HepG2 (cell line): ENCODE data around the gene CDC37. TPM values are rescaled to one million over a fixed set of nuclear protein-coding genes. Genes with fewer than 3 reads are reported as not detected.
A peak's percentile ranks its signal among the peaks of the same experiment; 100 is the strongest.

Experiments used
- ASH2L ChIP-seq: fragments of 300-600, 200-600 bp; sonication (generic); IDR thresholded peaks from 2 replicates; pipeline ENCODE4 v1.7.0; 2017; ENCODE audit warnings: low read depth, mild to moderate bottlenecking, moderate library complexity, mixed read lengths, low read length; ENCODE audit not compliant: insufficient read length
- CSRNP1 ChIP-seq: sonication (generic); formaldehyde crosslinking; IDR thresholded peaks from 2 replicates; pipeline ENCODE4 v1.8.1; 2023; ENCODE audit warnings: mild to moderate bottlenecking, missing genetic modification reagents
- GABPA ChIP-seq, 2 experiments: IDR thresholded peaks; 2 replicates each; pipeline ENCODE4 v1.6.1; 2011 to 2016; ENCODE audit warnings: low read depth in 2 of 2, low read length in 1 of 2, missing biosample characterization in 1 of 2, missing genetic modification characterization in 1 of 2
- HCFC1 ChIP-seq: fragments of 150-350 bp; IDR thresholded peaks from 2 replicates; pipeline ENCODE4 v1.6.1; 2014; ENCODE audit warnings: low read depth, low read length
- IKZF4 ChIP-seq: sonication (generic); formaldehyde crosslinking; IDR thresholded peaks from 2 replicates; pipeline ENCODE4 v1.5.1; 2020; ENCODE audit warnings: borderline replicate concordance, mild to moderate bottlenecking, low read depth, missing genetic modification reagents; ENCODE audit errors: not compliant biosample characterization
- KMT2B ChIP-seq: IDR thresholded peaks from 2 replicates; pipeline ENCODE4 v1.6.1; 2016; ENCODE audit warnings: missing genetic modification reagents, missing compliant biosample characterization
- MTA1 ChIP-seq: sonication (generic); formaldehyde crosslinking; IDR thresholded peaks from 2 replicates; pipeline ENCODE4 v1.4.0; 2020; ENCODE audit warnings: missing genetic modification reagents, mild to moderate bottlenecking, borderline replicate concordance
- POLR2AphosphoS5 ChIP-seq: IDR thresholded peaks from 2 replicates; pipeline ENCODE4 v1.6.1; 2012; ENCODE audit warnings: low read depth, low read length
- RBAK ChIP-seq: sonication (generic); formaldehyde crosslinking; IDR thresholded peaks from 2 replicates; pipeline ENCODE4 v1.5.1; 2020; ENCODE audit warnings: mild to moderate bottlenecking, missing genetic modification reagents
- SKI ChIP-seq: fragments of 450-650 bp; IDR thresholded peaks from one replicate; pipeline ENCODE4 v1.6.1; 2018; ENCODE audit warnings: mild to moderate bottlenecking; ENCODE audit not compliant: partially characterized antibody
- ZBTB43 ChIP-seq: sonication (generic); formaldehyde crosslinking; conservative IDR thresholded peaks from 2 replicates; pipeline ENCODE4 v1.4.0; 2020; ENCODE audit warnings: missing genetic modification reagents
- ZNF331 ChIP-seq: sonication (generic); formaldehyde crosslinking; IDR thresholded peaks from 2 replicates; pipeline ENCODE4 v1.4.0; 2020; ENCODE audit warnings: missing genetic modification reagents
- ZNF530 ChIP-seq: sonication (generic); formaldehyde crosslinking; IDR thresholded peaks from 2 replicates; pipeline ENCODE4 v1.5.0; 2020; ENCODE audit warnings: low read depth, mild to moderate bottlenecking, missing genetic modification reagents
- ZNF678 ChIP-seq: sonication (generic); formaldehyde crosslinking; IDR thresholded peaks from 2 replicates; pipeline ENCODE4 v1.4.0; 2020; ENCODE audit warnings: mild to moderate bottlenecking, missing genetic modification reagents
- ZNF691 ChIP-seq: sonication (generic); formaldehyde crosslinking; IDR thresholded peaks from 2 replicates; pipeline ENCODE4 v1.4.0; 2020; ENCODE audit warnings: missing genetic modification reagents, low read depth, mild to moderate bottlenecking, borderline replicate concordance
- ZNF891 ChIP-seq: sonication (generic); formaldehyde crosslinking; IDR thresholded peaks from 2 replicates; pipeline ENCODE4 v1.5.0; 2020; ENCODE audit warnings: mild to moderate bottlenecking, missing genetic modification reagents
- polyA plus RNA-seq, 8 experiments: library from polyadenylated mRNA; depleted of rRNA in 3 of 8; stranded (reverse) in 7 of 8; unstranded in 1 of 8; fragments of >200 nt; fragmentation: Illumina TruSeq in 4 of 8; extraction: Trizol in 4 of 8; gene quantifications; 2 replicates each; pipeline versions ENCODE4 v1.2.1 to v1.2.3, GENCODE V29; 2011 to 2016; ENCODE audit warnings: low read depth in 4 of 8, missing spikeins in 1 of 8, mixed read lengths in 1 of 8; ENCODE audit not compliant: insufficient read depth in 1 of 8
- total RNA-seq, 5 experiments: library from RNA; depleted of rRNA; stranded (reverse); fragments of >200 nt; fragmentation: Illumina TruSeq; extraction: Trizol; gene quantifications; 2 replicates each; pipeline ENCODE4 v1.2.3, GENCODE V29; 2016; ENCODE audit warnings: low read depth in 1 of 5
- TF ChIP-seq, protein P1 (sequence below): sonication (generic); formaldehyde crosslinking; IDR thresholded peaks from 2 replicates; pipeline ENCODE4 v1.5.1; 2020; ENCODE audit warnings: mild to moderate bottlenecking, missing genetic modification reagents, moderate library complexity
- TF ChIP-seq, protein P2 (sequence below): sonication (generic); formaldehyde crosslinking; IDR thresholded peaks from 2 replicates; pipeline ENCODE4 v1.4.0; 2020; ENCODE audit warnings: missing genetic modification reagents, borderline replicate concordance

The CDC37 gene
- total and polyA plus RNA-seq, 2 of the 13 experiments (the other 11 are each of a cell fraction or from before 2014, with no cell fraction given): 158 to 177 TPM

GRCh38 chr19:10380313-10381102 lies 22.8 kb downstream of the CDC37 start, which contains the start of gene TYK2 (continued):
- 0 out of 2 replicates have a peak, but pooled peaks have one; percentile 33 for TF ChIP-seq MTA1 (CRISPR knock-in tag)
- no peak for TF ChIP-seq SKI
- TF ChIP-seq, protein P1, sequence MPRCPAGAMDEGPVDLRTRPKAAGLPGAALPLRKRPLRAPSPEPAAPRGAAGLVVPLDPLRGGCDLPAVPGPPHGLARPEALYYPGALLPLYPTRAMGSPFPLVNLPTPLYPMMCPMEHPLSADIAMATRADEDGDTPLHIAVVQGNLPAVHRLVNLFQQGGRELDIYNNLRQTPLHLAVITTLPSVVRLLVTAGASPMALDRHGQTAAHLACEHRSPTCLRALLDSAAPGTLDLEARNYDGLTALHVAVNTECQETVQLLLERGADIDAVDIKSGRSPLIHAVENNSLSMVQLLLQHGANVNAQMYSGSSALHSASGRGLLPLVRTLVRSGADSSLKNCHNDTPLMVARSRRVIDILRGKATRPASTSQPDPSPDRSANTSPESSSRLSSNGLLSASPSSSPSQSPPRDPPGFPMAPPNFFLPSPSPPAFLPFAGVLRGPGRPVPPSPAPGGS (CRISPR knock-in tag): no peak; the same call in 1 of the 2 replicates
- TF ChIP-seq ZNF891 (CRISPR knock-in tag): no peak; the same call in 1 of the 2 replicates
- TF ChIP-seq ASH2L: peak; percentile 74
- no peak for TF ChIP-seq RBAK
- peak; percentile 84 for TF ChIP-seq POLR2AphosphoS5
- TF ChIP-seq ZNF331 (CRISPR knock-in tag): peak; percentile 21; the same call in 1 of the 2 replicates
- no peak for TF ChIP-seq IKZF4 (CRISPR knock-in tag)
- TF ChIP-seq CSRNP1 (CRISPR knock-in tag): 0 out of 2 replicates have a peak, but pooled peaks have one; percentile 19
- TF ChIP-seq KMT2B: peak; percentile 69
- peak; percentile 49 for TF ChIP-seq GABPA (IDR thresholded peaks at IDR 0.05; ENCODE audit: low read depth, low read length)
- TF ChIP-seq GABPA (CRISPR knock-in tag; IDR thresholded peaks at IDR 0.05; ENCODE audit: low read depth): peak; percentile 82
- TF ChIP-seq ZNF691 (CRISPR knock-in tag): 0 out of 2 replicates have a peak, but pooled peaks have one; percentile 30
- peak; percentile 35; the same call in 1 of the 2 replicates for TF ChIP-seq HCFC1
- TF ChIP-seq, protein P2, sequence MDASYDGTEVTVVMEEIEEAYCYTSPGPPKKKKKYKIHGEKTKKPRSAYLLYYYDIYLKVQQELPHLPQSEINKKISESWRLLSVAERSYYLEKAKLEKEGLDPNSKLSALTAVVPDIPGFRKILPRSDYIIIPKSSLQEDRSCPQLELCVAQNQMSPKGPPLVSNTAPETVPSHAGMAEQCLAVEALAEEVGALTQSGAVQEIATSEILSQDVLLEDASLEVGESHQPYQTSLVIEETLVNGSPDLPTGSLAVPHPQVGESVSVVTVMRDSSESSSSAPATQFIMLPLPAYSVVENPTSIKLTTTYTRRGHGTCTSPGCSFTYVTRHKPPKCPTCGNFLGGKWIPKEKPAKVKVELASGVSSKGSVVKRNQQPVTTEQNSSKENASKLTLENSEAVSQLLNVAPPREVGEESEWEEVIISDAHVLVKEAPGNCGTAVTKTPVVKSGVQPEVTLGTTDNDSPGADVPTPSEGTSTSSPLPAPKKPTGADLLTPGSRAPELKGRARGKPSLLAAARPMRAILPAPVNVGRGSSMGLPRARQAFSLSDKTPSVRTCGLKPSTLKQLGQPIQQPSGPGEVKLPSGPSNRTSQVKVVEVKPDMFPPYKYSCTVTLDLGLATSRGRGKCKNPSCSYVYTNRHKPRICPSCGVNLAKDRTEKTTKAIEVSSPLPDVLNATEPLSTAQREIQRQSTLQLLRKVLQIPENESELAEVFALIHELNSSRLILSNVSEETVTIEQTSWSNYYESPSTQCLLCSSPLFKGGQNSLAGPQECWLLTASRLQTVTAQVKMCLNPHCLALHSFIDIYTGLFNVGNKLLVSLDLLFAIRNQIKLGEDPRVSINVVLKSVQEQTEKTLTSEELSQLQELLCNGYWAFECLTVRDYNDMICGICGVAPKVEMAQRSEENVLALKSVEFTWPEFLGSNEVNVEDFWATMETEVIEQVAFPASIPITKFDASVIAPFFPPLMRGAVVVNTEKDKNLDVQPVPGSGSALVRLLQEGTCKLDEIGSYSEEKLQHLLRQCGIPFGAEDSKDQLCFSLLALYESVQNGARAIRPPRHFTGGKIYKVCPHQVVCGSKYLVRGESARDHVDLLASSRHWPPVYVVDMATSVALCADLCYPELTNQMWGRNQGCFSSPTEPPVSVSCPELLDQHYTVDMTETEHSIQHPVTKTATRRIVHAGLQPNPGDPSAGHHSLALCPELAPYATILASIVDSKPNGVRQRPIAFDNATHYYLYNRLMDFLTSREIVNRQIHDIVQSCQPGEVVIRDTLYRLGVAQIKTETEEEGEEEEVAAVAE (CRISPR knock-in tag): peak; percentile 94; the same call in 1 of the 2 replicates
- no peak for TF ChIP-seq ZNF530 (CRISPR knock-in tag)
- no peak; the same call in 1 of the 2 replicates for TF ChIP-seq ZBTB43 (CRISPR knock-in tag)
- 0 out of 2 replicates have a peak, but pooled peaks have one; percentile 4 for TF ChIP-seq ZNF678
